Gastroesophageal sphincter (tissue), 4 donors: ENCODE results near the gene TBC1D8. TPM values are rescaled to one million over a fixed set of nuclear protein-coding genes. Genes with fewer than 3 reads are reported as not detected.

Experiments
- ATAC-seq: fragments of 150-250 bp; one replicate; pipeline ENCODE4 v1.9.1; 2016; ENCODE audit warnings: mild to moderate bottlenecking, moderate library complexity
- H3K27ac ChIP-seq, 4 donors: fragments of 200-600 bp; sonication (generic) in 3 of 4; 1 replicate in 3 of 4; 2 replicates in 1 of 4; pipeline ENCODE4 v1.5.1; 2016 to 2019
- H3K27me3 ChIP-seq: fragments of 200-600 bp; sonication (generic); one replicate; pipeline ENCODE4 v1.5.1; 2019
- H3K36me3 ChIP-seq, 2 donors: fragments of 200-600 bp; sonication (generic); one replicate each; pipeline ENCODE4 v1.5.1; 2019; ENCODE audit warnings: control low read depth in 1 of 2
- H3K4me1 ChIP-seq, 3 donors: fragments of 200-600 bp; sonication (generic); 1 replicate in 2 of 3; 2 replicates in 1 of 3; pipeline ENCODE4 v1.5.1; 2016 to 2019; ENCODE audit warnings: control low read depth in 2 of 3
- H3K4me3 ChIP-seq, 2 donors: fragments of 200-600 bp; sonication (generic); one replicate each; pipeline ENCODE4 v1.5.1; 2019; ENCODE audit warnings: mild to moderate bottlenecking in 1 of 2, moderate library complexity in 1 of 2
- H3K9me3 ChIP-seq, 3 donors: fragments of 200-600 bp; sonication (generic); one replicate each; pipeline ENCODE4 v1.5.1; 2017 to 2019; ENCODE audit warnings: control low read depth in 2 of 3
- EP300 ChIP-seq: sonication (generic); formaldehyde crosslinking; IDR thresholded peaks from one replicate; pipeline ENCODE4 v1.6.1; 2017; ENCODE audit warnings: antibody characterized with exemption, mild to moderate bottlenecking
- POLR2A ChIP-seq, 2 donors: fragments of 450-650 bp; IDR thresholded peaks; one replicate each; pipeline ENCODE4 v1.6.1; 2017; ENCODE audit warnings: antibody characterized with exemption in 2 of 2, mild to moderate bottlenecking in 2 of 2, moderate library complexity in 1 of 2
- POLR2AphosphoS5 ChIP-seq: sonication (generic); formaldehyde crosslinking; IDR thresholded peaks from one replicate; pipeline ENCODE4 v1.6.1; 2017; ENCODE audit warnings: antibody characterized with exemption
- WGBS, 2 donors: methylation state at CpG; one replicate each; pipeline ENCODE4 v1.1.5; 2018; ENCODE audit warnings: low coverage in 1 of 2; 5-methylcytosine and 5-hydroxymethylcytosine counted together
- total RNA-seq, 4 donors: library from RNA; depleted of rRNA; stranded (reverse); fragments of >200 nt; gene quantifications; one replicate each; pipeline ENCODE4 v1.1.0, GENCODE V29; 2016
- TF ChIP-seq, protein P1 (sequence below), 4 experiments: fragments of 200-600 bp in 2 of 4; fragments of 450-650 bp in 2 of 4; sonication (generic) in 1 of 4; IDR thresholded peaks; one replicate each; pipeline ENCODE4 v1.5.1; 2017 to 2019; ENCODE audit warnings: antibody characterized with exemption in 4 of 4, mild to moderate bottlenecking in 2 of 4, moderate library complexity in 2 of 4

The TBC1D8 gene
- total RNA-seq, 4 donors from 2014 or later: 14.9 to 45.5 (median 32.6) TPM

DNA sequence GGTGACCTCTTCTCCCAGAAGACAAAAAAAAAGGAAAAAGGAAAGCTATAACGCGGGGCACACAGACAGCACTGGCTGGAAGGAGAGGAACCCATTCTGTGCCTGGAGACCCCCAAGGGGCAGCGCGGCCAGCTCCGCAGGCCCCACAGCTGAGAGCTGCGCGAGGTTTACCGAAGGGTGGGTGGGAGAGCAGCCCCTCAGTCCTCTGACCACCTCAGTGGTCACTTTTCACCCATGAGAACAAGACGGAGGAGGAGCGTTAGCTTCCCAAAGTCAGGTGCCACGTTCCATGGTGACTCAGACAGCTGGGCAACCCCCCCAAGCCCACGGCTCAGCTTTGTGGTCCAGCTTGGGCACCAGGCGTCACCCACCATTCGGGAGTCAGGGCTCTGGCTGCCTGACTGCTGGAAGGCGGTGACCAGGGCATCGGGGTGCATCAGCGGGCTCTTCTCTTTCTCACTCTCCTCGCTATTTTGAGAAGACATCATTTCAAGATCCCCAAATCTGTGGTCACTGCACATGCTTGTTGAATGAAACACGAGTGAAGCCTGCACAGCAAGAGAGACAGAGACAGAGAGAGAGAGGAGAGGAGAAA lies 113.9 kb downstream of the TBC1D8 start:
- H3K9me3 ChIP-seq: no peaks in the 10 kb centered on the region
- peaks cover 0 to 86% of the 10 kb centered on the region in 2 donors for H3K36me3 ChIP-seq
- H3K27ac ChIP-seq: no peak overlapping the region
- no peaks in the 10 kb centered on the region for H3K4me1 ChIP-seq
- TF ChIP-seq POLR2A (IDR thresholded peaks at IDR 0.05) (no peak), EP300 (no peak), POLR2AphosphoS5 (no peak)
- TF ChIP-seq, protein P1, sequence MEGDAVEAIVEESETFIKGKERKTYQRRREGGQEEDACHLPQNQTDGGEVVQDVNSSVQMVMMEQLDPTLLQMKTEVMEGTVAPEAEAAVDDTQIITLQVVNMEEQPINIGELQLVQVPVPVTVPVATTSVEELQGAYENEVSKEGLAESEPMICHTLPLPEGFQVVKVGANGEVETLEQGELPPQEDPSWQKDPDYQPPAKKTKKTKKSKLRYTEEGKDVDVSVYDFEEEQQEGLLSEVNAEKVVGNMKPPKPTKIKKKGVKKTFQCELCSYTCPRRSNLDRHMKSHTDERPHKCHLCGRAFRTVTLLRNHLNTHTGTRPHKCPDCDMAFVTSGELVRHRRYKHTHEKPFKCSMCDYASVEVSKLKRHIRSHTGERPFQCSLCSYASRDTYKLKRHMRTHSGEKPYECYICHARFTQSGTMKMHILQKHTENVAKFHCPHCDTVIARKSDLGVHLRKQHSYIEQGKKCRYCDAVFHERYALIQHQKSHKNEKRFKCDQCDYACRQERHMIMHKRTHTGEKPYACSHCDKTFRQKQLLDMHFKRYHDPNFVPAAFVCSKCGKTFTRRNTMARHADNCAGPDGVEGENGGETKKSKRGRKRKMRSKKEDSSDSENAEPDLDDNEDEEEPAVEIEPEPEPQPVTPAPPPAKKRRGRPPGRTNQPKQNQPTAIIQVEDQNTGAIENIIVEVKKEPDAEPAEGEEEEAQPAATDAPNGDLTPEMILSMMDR (IDR thresholded peaks at IDR 0.05): no peak
- H3K27me3 ChIP-seq: no peaks in the 10 kb centered on the region
- WGBS, 2 donors: 33 to 94% methylated on average over 1 to 9 of the region's 19 CpGs
- no peak for ATAC-seq
- H3K4me3 ChIP-seq: no peak overlapping the region

DNA sequence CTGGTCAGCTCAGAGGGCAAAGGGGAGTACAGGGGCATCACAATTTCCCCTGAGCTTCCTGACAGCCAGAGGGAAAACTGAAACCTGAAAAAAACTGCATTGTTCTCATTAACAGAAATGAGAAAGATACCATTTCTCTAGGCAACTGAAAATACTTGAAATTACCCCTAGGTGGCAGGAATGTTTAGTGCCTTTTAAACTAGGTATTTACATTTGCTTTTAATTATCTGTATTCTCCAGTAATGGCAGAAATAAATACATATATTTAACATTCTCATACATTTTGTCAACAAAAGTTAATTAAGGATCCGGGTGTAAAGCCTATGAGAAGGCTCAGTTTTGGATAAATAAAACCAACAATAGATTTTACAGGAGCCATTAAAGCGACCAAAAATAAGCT lies 114.6 kb downstream of the TBC1D8 start:
- Histone ChIP-seq H3K4me1 (no peaks in the 10 kb centered on the region), H3K36me3 (peaks cover 0 to 93% of the 10 kb centered on the region in 2 donors), H3K9me3 (no peaks in the 10 kb centered on the region), H3K27me3 (no peaks in the 10 kb centered on the region), H3K27ac (no peak overlapping the region), H3K4me3 (no peak overlapping the region)
- TF ChIP-seq, protein P1 (IDR thresholded peaks at IDR 0.05): peak in 3 of 4 experiments; percentile 46 to 59 (median 53)
- TF ChIP-seq POLR2AphosphoS5: no peak
- 75 to 79% methylated on average over 2 of the region's 2 CpGs for WGBS, 2 donors
- no peak for ATAC-seq

DNA sequence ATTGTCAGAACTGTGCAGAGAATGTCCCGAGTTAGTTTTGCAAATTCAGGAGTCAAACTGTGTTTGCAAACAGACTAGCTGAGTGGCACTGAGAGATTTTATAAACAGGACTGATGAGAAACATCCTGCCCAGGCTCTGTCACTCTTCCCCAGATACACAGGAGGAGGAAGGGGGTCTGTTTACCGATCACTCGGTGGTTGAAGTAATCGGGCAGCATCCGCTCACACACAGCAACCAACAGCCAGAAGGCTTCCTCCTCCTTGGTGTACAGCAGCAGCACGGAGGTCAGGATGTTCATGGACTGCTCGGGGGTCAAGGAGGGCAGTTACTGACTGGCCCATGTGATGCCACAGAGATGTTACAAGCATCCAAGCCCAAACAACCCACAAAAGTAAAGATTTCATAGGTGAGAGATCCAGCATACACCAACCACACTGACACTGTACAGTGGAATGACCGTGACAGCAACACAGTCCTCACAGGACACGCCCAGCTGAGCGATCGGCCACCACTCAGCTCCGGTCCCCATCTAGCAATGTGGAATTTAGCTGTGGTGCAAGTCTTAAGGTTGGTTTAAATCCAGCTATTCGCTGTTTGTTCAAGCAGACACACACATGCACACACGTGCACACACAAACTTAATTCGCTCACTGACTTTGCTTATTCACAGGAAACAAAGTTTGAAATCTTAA lies 119.0 kb downstream of the TBC1D8 start:
- H3K36me3 ChIP-seq: peaks cover 0 to 88% of the 10 kb centered on the region in 2 donors
- no peak for TF ChIP-seq EP300
- TF ChIP-seq POLR2A (IDR thresholded peaks at IDR 0.05): no peak
- TF ChIP-seq, protein P1 (IDR thresholded peaks at IDR 0.05): no peak
- no peak for TF ChIP-seq POLR2AphosphoS5
- 83 to 94% methylated on average over 6 to 9 of the region's 15 CpGs for WGBS, 2 donors
- H3K4me1 ChIP-seq: peaks cover 0 to 5% (median 0%) of the 10 kb centered on the region in 3 donors
- no peaks in the 10 kb centered on the region for H3K9me3 ChIP-seq
- no peak for ATAC-seq
- no peak overlapping the region for H3K27ac ChIP-seq
- H3K27me3 ChIP-seq: no peaks in the 10 kb centered on the region
- no peak overlapping the region for H3K4me3 ChIP-seq

DNA sequence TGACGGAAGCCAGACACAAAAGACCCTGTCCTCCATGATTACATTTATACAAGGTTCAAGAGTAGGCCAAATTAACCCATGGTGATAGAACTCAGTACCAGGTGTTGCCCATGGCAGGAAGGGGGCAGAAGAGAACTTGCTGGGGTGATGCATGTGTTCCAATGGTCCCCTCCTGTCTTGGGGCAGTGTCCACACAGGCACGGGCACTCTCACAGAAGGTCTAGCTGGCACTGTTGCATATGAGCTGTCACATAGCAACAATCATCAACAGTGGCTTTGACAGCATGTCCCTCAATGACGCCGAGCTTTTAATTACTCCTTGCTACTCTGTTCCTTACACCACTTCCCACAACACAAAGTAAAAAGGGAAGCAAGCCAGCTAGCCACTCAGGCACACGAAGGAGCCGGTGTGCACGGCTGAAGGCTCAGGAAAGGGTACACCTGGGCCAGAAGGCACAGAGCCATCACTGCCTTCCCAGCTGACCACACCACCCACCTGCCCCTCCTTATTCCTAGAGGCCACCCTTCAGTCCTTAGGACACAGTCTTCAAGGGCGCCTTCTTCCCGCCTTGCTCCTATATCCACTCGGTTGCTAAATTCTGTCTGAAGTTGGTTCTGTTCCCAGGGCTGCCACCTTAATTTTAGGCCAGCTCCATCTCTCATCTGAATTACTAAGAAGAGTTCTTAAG lies 120.2 kb downstream of the TBC1D8 start:
- Histone ChIP-seq H3K36me3 (peaks cover 0 to 90% of the 10 kb centered on the region in 2 donors), H3K9me3 (no peaks in the 10 kb centered on the region), H3K27ac (no peak overlapping the region), H3K27me3 (no peaks in the 10 kb centered on the region), H3K4me1 (peaks cover 0 to 5% (median 0%) of the 10 kb centered on the region in 3 donors), H3K4me3 (no peak overlapping the region)
- TF ChIP-seq, protein P1 (IDR thresholded peaks at IDR 0.05): no peak
- TF ChIP-seq EP300 (no peak), POLR2AphosphoS5 (no peak), POLR2A (IDR thresholded peaks at IDR 0.05) (no peak)
- ATAC-seq: no peak
- WGBS, 2 donors: 91 to 94% methylated on average over 3 to 7 of the region's 10 CpGs
